Cardiac muscle cell (in vitro differentiated cells and primary cell): Measurements from ENCODE around the gene KLF6. TPM values are rescaled to one million over a fixed set of nuclear protein-coding genes. Genes with fewer than 3 reads are reported as not detected.

Source experiments
- DNase-seq, 2 donors: peaks; one replicate each; pipeline versions ENCODE4 v3.0.0 to v3.0.0-alpha.2; 2010 to 2017; ENCODE audit warnings: low read depth in 1 of 2, low spot score in 1 of 2
- H3K27ac ChIP-seq: fragments of 200-600 bp; sonication (generic); 2 replicates; pipeline ENCODE4 v1.5.1; 2016
- H3K27me3 ChIP-seq: fragments of 200-600 bp; sonication (generic); 2 replicates; pipeline ENCODE4 v1.6.0; 2016; ENCODE audit warnings: control low read depth
- H3K36me3 ChIP-seq: fragments of 200-600 bp; sonication (generic); 2 replicates; pipeline ENCODE4 v1.5.1; 2016; ENCODE audit warnings: control low read depth
- H3K4me1 ChIP-seq: fragments of 200-600 bp; sonication (generic); 2 replicates; pipeline ENCODE4 v1.8.1; 2017; ENCODE audit warnings: low read depth, mild to moderate bottlenecking, mixed run types
- H3K4me3 ChIP-seq: fragments of 200-600 bp; sonication (generic); 2 replicates; pipeline ENCODE4 v1.5.1; 2016; ENCODE audit warnings: mild to moderate bottlenecking
- H3K9me3 ChIP-seq: fragments of 200-600 bp; sonication (generic); 2 replicates; pipeline ENCODE4 v1.5.1; 2017; ENCODE audit warnings: low read depth, mild to moderate bottlenecking, control low read depth
- polyA plus RNA-seq: library from polyadenylated mRNA; unstranded; fragments of >200 nt; fragmentation: Nextera tagmentation; extraction: Ambion mirVana; gene quantifications from 2 replicates; pipeline ENCODE4 v1.2.1, GENCODE V29; 2016
- total RNA-seq: library from RNA; depleted of rRNA; stranded (reverse); fragments of >200 nt; gene quantifications from 2 replicates; pipeline ENCODE4 v1.2.3, GENCODE V29; 2016
- TF ChIP-seq, protein P1 (sequence below): IDR thresholded peaks from 2 replicates; pipeline ENCODE4 v1.5.1; 2012; ENCODE audit warnings: low read depth, mild to moderate bottlenecking, low read length

The KLF6 gene
- total and polyA plus RNA-seq, 2 experiments from 2014 or later, result 8.4 to 40.3 TPM

DNA sequence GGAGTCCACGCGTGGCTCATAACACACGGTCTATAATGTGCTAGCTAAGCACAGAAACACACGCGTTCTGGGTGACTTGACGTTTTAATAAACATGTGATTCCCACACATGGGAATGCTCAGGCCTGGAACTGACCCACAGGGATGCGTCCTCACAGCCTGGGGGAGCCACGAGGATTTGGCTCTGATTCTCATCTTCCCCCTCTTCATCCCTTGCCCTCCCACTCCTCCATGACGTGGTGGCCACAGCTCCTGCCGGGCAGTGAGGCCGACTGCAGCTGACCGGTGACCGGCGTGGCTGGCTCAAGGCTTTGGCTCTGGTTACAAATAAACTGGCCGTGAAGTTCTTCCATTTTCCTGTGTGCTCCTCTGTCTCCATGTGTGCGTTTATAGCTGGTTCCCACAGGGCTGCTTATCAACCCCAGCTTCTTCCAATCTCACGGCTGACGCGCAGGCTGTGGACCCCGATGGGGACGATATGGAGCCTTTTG, 40.9 kb upstream of the KLF6 start:
- peak in 1 of 2 donors; percentile 79 for DNase-seq
- H3K36me3 ChIP-seq, result no peaks in the 10 kb centered on the region
- TF ChIP-seq, protein P1, sequence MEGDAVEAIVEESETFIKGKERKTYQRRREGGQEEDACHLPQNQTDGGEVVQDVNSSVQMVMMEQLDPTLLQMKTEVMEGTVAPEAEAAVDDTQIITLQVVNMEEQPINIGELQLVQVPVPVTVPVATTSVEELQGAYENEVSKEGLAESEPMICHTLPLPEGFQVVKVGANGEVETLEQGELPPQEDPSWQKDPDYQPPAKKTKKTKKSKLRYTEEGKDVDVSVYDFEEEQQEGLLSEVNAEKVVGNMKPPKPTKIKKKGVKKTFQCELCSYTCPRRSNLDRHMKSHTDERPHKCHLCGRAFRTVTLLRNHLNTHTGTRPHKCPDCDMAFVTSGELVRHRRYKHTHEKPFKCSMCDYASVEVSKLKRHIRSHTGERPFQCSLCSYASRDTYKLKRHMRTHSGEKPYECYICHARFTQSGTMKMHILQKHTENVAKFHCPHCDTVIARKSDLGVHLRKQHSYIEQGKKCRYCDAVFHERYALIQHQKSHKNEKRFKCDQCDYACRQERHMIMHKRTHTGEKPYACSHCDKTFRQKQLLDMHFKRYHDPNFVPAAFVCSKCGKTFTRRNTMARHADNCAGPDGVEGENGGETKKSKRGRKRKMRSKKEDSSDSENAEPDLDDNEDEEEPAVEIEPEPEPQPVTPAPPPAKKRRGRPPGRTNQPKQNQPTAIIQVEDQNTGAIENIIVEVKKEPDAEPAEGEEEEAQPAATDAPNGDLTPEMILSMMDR, result no peak
- no peaks in the 10 kb centered on the region for H3K9me3 ChIP-seq
- no peaks in the 10 kb centered on the region for H3K27me3 ChIP-seq
- no peak overlapping the region for H3K4me3 ChIP-seq
- no peak overlapping the region for H3K27ac ChIP-seq
- H3K4me1 ChIP-seq, result peaks cover 2% of the 10 kb centered on the region

DNA sequence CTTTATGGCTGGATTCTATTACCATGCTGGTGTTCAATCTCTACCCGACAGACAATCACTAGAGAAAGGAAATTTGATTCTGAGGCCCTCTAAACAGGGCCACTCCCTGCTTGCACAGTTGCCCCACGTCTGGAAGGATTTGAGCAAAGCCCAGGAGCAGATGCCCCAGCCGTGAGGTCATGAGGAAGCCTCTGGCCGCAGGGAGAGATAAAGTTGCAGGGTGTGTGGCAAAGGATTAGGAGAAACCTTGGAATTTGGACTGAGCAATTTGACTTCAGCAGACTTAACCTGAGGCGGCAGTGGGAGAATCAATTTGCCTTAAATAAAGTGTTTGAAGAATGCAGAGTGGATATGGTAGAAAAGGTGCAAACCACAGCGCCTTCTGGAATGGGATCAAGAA, 40.2 kb upstream of the KLF6 start:
- H3K27ac ChIP-seq, result no peak overlapping the region
- DNase-seq, result peak in 1 of 2 donors; percentile 91
- H3K27me3 ChIP-seq, result no peaks in the 10 kb centered on the region
- H3K4me1 ChIP-seq, result no peaks in the 10 kb centered on the region
- H3K4me3 ChIP-seq, result no peak overlapping the region
- TF ChIP-seq, protein P1, result no peak
- no peaks in the 10 kb centered on the region for H3K9me3 ChIP-seq
- H3K36me3 ChIP-seq, result no peaks in the 10 kb centered on the region

DNA sequence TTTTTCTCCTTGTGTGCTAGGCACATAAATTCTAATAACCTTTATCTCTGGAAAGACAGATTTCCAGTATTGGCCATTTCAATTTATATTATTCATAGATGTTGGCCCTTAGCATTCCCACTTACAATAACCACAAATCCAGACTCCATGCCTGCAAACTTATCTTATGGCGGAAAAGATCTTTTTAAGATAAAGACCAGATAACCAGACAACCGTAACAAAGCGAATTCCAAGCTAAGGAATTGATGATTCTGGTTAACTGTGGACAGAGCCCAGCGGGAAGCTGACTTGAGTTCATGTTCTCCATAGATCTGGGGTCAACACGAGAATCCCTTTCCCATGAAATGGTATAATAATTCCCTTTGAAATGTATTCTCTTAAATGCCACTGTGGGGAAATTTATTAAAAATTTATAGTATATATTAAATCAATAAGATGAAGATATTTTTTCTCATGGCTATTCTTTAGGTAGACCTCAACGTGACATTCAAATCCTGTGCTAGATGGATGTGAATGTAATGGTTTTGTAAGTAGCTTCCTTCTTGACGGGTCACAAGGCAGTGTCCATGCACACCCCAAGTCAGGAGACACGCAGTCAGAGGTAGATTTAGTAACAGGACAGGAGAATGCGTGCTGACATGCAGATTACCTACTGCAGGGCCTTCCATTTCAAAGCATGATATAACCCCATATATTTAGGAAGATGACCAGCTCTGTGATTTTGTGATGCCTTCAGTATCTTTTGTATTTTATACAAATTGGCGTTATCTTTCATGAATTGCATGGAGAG, 37.7 kb upstream of the KLF6 start:
- Histone ChIP-seq H3K4me3 (no peak overlapping the region), H3K4me1 (no peaks in the 10 kb centered on the region), H3K27me3 (no peaks in the 10 kb centered on the region), H3K27ac (no peak overlapping the region), H3K9me3 (no peaks in the 10 kb centered on the region), H3K36me3 (no peaks in the 10 kb centered on the region)
- DNase-seq, result no peak
- TF ChIP-seq, protein P1, result no peak

DNA sequence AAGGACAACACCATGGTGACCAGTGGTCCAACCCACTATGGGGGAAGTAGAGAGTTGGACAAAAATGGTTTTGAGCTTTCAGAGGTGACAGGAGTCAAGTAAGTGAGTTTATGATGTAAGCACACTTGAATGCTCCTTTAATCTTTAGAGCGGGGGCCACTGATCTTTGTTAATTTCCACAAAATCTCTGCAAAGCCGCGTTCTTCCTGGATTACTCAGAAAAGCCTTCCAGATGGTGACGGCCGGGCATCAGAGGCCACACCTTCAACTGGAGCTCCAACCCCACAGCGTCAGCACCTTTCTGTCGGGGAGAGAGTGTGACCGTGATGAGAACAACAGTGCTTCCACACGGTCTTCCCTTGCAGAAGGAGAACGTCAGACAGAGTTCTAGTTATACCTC, 35.2 kb upstream of the KLF6 start:
- Histone ChIP-seq H3K27me3 (no peaks in the 10 kb centered on the region), H3K4me1 (peaks cover 4% of the 10 kb centered on the region), H3K9me3 (no peaks in the 10 kb centered on the region), H3K4me3 (no peak overlapping the region), H3K36me3 (no peaks in the 10 kb centered on the region), H3K27ac (no peak overlapping the region)
- TF ChIP-seq, protein P1, result no peak
- peak in 1 of 2 donors; percentile 67 for DNase-seq

DNA sequence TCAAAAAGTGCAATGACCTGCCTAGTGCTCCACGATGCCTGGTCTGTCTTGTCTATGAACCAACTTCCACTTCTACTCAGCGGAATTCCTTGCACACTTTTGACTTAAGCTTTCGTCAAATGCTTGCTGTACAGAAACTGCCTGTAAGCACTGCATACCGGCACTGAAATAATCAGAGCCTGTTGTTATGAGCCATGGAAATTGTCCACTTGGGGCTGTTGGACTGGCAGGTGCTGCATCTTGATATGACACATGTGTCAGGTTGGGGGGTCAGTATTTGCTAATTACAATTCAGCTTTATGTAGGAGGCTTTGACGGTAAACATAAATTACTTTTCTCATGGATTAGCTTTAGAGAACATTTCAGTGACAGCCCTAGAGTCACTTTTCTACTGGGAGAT, 32.0 kb upstream of the KLF6 start:
- no peak overlapping the region for H3K4me3 ChIP-seq
- H3K9me3 ChIP-seq, result no peaks in the 10 kb centered on the region
- TF ChIP-seq, protein P1, result no peak
- peak overlapping the region; percentile 30 for H3K27ac ChIP-seq
- no peaks in the 10 kb centered on the region for H3K36me3 ChIP-seq
- H3K4me1 ChIP-seq, result peaks cover 4% of the 10 kb centered on the region
- no peak for DNase-seq
- no peaks in the 10 kb centered on the region for H3K27me3 ChIP-seq
